Nucleus accumbens (tissue), 56 donors: ENCODE data around the gene PLN.

Experiments
- DNase-seq, 56 donors: peaks; one replicate each; lab custom pipeline; 2025; lab: John Stamatoyannopoulos, UW

The PLN gene

DNA sequence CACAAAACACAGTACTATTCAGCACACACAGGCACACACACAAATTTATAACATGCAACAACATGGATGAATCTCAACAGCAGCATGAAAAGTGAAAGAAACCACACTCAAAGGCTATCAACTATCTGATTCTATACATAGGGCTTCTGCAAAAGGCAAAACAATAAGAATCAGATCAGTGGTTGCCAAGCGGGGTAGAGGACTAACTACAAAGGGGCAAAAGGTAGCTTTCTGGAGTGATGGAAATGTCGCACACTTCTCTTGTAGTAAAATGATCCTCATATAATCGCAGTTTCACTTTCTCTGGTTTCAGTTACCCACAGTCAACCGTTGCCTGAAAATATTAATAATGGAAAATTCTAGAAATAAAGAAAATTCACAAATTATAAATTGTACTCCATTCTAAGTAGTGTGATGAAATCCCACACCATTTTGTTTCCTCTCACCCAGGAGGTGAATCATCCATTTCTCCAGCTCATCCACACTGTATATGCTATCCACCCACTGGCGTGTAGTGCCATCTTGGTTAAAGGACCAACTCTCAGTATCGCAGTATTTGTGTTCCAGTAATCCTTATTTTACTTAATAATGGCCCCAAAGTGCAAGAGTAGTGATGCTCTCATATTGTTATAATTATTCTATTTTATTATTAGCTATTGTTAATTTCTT lies 12.8 kb upstream of the PLN start:
- no peak for DNase-seq

DNA sequence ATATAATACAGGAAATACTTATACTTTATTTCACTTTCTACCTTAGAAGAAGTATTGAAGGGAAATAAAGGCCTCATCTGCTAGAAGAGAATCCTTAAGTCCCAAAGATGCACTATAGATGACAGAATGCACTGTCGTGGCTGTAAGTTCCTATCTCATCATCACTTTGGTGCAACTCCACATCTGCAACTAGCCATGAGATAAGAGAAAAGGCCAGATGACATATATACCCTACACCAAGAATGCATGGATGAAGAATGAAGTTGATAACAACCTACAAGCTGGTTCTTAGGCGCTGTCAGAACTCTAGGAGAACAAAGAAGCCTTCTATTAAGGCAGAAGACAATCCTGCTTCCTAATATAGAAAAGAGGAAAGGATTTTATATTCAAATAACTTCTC lies 11.6 kb upstream of the PLN start:
- DNase-seq = no peak

DNA sequence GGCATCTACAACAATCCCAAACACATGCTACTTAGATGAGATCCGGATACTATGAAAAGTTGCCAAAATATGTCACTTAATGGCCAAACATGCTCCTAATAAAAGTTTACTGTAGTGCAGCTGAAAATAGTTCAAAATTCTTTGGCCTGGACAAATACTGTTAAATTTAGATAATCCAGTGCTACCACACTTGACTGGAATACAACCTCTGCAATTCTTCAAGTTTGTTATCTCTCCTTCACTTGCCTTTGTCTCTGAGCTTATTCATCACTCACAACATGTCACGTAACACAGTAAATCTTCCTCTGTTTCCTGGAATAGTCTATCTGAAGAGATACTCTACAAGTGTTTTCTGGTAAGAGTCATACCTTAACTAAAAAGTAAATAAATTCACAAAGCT lies 10.5 kb upstream of the PLN start:
- DNase-seq = no peak

DNA sequence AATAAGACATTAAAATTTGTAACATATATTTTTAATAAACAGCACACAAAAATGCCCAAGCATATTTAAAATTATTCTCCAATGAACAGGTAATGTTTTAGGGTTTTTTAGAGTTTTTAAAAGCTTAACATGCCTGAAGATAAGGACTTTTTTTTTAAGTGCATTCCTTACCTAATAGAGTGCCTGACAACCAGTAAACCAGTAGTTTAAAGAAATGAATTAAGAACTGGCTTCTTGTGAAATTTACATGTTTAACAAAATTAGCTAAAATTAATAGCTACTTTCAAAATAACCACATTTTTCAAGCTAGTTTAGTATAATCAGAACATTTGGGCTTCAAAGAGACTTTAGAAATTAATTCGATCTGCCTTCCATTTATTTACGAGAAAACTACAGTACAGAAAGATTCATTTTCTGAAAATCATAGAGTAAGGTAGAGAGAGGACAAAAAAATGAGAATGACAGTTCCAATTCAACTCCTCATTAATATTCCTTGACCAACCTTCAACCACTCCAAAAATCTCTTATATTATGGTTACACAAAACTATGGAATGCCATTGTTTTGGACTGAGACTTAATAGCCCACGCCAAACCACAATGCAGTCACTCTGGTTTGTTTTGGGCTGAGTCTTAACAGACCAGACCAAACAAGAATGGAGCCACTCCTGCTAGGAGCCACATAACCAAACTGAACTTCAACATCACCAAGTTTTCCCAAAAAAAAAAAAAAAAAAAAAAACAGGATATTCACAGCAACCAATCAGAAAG lies 5.7 kb upstream of the PLN start:
- no peak for DNase-seq

DNA sequence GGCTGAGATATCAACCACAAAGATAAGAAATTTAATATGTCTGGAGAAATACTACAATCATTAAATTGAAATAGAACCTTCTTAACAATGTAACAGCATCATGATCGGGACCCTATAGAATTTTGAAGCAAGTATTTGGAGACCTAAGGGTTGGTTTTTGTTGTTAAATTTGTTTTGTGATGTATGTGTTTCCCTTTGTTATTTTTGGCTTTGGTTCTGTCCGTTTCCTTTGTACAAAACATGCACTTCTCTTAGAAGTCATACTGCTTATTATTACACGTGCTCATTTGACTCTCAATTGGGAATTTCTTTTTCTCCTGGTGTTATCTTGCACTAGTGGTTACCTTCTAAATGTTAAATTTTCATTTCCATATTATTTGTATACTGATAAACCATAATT lies 4.0 kb upstream of the PLN start:
- no peak for DNase-seq

DNA sequence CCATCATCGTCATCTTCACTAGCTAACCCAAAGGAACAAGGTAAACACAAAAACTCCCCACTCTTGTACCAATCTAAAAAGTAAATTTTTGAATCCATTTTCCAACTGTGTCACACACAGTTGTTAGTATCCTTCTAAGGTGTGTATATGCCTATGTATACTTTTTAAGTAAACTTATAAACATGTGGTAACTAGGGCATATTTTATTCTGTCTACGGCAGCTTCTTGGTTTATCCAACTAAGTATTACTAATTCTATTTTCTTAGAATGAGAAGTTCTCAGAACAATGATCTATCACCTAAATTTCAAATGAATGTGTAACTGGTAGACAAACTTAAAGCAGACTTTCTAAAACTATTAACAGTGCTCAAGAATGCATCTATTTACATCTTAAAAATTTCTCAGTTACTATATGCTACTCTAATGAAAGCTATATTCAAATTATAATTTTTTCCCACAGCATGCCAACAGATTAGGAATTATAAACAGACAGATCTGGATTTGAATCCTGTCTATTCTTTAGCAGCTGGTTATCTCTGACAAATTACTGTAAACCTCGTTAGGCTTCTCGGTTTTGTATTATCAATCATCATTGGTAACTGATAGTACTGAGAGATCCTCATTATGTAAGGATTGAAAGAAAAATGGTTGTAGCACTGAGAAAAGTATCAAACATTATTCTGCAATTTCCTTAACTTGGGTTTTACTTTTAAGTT lies 1.8 kb upstream of the PLN start:
- no peak for DNase-seq

DNA sequence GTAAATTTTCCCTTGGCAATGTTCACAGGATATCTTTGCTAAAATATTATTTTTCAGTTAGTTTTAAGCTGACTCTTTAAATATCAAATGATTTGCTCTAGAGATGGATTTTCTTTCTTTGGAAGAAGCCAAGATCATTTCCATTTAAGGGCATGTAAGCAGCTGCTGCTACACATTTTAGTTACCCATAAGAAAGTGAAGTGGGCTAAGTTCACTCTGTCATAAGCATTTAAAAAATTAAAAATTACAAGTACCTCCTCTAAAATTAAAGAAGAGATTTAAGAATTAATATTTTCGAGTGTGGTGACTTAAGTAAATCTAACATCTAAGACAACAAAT lies 1.2 kb upstream of the PLN start:
- DNase-seq = no peak

DNA sequence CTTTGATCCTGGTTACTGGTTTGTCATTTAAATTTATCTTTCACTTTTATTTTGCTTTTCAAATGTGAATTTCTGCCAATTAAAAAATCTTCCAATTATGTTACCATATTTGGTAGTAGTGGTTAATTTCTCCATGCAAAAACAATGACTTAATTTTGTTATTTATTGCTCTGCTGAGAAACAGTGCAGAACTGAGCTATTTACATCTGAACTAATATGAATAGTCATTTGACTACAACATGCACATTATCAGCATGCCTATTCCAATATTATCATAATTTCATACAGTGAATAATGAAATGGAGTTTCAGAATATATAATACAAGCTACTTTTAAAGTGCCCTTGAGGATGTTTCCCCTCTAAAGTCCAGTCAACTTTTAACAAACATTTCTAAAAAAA lies 517 bp downstream of the PLN start:
- DNase-seq = no peak

DNA sequence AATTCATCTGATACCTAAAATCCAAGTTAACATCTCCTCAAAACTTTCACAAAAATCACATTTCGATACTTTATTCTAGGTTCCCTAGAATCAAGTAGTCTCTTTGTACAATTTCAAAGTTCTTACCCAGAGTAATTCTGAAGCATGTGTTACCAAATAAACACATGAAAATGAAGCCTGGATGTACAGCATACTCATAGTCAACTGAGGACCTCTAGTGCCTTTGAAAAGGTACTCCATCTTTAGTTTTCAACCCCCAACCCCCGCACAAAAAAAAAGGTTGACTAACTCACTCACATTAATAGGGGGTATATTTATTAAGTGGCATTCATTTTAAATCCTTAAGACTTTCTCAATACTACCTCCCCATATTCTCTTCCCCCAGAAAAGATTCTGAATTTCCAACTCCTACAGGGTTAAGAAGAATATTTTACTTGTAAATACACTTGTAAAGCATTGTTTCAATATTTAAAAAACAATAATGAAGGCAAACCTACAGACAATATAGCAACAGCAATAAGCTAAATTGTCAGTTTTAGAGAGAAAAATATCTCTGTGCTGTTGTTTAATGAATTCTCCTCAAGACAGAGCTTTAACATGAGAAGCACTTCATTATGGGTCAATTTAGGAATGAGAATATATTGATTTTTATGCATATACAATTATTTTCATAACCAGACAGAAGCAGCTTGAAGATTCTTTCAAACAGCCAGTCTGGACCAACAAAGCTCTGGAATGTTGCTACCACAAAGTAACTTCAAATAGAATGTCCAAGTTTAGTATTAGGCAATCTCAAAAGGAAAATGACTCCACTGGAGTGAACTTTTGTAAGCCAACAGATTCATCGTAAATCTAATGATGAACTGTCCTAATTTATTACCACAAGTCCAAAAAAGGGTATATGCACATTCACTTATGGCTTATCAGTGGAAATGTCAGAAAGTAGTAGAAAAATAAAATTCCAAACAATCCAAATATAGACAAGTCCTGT lies 3.3 kb downstream of the PLN start:
- DNase-seq = no peak

DNA sequence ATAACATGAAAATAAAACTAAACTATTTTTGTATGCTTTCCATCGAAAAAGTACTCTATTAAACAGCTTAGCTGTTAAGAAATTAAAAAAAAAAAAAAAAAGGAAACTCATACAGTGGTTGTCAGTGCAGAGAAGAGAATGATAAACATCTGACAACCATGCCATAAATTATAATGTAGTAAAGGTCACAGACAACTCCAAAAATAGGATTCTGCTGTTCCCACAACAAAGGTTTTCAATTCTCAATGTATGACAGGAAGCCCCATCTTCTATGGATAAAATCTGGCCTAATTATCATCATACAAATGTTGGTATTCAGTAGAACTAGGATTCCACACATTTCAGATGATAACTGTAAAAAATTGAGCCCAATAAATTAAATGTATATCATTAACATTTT lies 5.0 kb downstream of the PLN start:
- no peak for DNase-seq

DNA sequence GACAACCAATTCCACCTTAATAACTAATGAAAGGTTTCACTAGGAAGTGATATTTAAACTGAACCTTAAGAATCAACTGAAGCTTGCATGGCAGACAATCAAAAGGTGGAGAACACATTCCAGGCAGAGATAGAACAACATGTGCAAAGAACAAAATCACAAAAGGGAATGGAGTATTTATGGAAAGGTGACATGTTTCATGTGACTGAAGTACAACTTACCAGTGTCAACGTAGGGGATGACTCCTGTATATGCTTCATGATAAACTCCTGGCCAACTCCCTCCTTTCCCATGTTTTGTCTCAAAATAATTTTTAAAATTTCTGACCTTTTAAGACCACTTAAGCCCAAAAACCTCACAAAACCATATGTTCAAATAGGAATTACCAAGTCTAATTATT lies 6.6 kb downstream of the PLN start:
- no peak for DNase-seq

DNA sequence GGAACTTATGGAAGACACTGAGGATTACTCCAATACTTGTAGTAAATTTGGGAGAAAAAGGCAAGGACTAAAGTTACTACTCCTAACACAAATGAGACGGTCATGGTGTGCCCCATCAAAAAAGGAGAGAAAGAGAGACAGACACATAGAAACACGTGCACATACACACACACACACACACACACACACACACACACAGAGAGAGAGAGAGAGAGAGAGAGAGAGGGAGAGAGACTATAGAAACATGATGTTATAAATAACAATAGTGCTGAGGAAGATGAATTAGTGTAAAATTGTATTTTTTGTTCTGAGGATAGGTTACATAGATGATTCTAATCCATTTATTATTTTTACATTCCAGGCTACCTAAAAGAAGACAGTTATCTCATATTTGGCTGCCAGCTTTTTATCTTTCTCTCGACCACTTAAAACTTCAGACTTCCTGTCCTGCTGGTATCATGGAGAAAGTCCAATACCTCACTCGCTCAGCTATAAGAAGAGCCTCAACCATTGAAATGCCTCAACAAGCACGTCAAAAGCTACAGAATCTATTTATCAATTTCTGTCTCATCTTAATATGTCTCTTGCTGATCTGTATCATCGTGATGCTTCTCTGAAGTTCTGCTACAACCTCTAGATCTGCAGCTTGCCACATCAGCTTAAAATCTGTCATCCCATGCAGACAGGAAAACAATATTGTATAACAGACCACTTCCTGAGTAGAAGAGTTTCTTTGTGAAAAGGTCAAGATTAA lies 10.5 kb downstream of the PLN start:
- DNase-seq = no peak

DNA sequence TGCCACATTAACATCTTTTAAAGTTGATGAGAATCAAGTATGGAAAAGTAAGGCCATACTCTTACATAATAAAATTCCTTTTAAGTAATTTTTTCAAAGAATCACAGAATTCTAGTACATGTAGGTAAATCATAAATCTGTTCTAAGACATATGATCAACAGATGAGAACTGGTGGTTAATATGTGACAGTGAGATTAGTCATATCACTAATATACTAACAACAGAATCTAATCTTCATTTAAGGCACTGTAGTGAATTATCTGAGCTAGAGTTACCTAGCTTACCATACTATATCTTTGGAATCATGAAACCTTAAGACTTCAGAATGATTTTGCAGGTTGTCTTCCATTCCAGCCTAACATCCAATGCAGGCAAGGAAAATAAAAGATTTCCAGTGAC lies 11.6 kb downstream of the PLN start:
- DNase-seq = no peak

DNA sequence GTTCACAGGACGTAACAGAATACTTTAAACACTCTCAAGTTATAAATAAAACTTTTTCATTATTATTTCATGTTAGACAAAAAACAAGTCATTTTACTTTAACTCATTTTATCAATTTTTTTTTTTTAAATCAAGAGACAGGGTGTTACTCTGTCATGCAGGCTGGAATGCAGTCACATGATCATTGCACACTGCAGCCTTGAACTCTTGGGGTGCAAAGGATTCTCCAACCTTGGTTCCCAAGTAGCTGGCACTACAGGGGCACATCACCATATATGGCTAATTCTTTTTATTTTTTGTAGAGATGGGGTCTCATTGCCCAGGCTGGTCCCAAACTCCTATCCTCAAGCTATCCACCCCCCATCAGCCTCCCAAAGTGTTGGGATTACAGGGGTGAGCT lies 14.2 kb downstream of the PLN start:
- DNase-seq = no peak

DNA sequence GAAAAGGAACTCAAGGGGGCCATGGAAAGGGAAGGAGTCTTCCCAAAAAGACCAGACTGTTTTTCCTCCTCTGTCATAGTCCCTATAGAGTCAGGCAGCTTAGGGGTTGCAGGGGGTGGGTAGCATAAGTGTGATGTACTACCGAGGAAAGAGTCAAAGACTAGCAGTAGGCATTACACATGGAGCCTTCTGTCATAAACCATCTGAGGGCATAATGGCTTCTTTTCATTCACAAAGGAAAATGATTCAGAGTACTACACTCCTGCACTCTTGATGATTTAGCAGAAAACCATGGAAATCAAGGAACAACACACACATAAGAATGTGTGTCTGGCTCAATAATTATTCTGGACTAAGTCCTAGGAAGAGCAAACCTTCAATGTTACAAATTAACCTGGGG lies 14.9 kb downstream of the PLN start:
- no peak for DNase-seq

DNA sequence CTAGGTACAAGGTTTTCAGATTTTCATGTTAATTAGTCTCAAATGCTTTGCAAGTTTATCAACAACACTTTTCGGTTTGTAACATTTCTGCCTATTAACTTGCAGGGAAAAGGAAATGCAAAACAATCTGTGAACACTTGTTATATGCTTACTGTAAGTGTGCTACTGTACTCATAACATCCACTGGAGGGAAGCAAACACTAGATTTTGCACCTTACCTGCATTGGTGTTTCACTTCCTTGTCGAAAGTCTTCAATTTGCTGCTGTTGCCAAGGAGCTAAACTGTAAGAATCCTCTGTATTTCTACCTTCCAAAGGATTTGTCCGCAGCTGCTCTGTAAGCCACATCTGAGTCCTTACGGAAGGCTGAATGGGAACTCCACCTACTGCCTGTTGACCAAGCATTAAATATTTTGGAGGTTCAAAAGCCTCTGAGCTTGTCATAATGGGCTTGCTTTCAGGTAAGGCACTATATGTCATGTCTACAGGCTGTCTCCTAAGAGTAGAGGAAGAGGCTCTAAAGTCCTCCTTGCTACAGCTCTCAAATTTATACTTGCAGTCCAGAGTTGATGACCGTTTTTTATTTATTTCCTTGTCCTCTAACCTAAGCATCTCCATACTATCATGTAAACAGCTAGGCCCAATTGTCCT lies 17.3 kb downstream of the PLN start:
- peak in 3 of 56 donors; percentile 8 to 20 (median 19) for DNase-seq

DNA sequence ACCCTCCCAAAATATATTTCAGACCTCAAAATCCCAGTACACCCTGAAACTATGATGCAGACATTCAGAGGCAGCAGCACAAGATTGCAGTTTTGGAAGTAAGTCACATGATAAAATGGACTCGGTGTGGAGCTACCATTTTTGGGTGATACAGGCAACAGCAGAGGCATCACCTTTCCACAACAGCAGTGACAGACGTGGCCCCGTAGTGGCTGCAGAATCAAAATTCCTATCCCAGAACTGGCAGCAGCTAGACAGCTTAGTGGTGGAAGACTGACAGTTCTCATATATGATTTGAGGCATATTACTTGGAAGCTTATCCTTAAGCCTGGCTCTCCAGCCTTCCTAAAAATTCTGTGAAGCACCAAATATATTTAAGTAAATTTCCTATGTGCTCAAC lies 19.9 kb downstream of the PLN start:
- DNase-seq = no peak

DNA sequence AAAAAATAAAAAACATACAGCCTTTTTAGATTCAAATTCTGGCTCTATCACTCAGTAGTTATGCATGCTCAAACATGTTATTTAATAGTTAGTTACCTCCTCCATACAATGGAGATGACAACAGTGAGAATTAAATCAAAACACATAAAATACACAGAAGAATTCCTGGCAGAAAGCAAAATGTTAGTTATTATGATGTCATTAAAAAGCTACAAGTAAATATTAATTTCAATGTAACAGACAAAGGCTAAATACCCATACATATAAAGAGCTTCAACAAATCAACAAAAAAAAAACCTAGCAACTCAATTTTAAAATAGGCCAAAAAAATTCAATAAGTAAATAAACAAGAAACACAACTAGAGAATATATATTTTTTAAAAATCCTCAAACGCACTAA lies 21.4 kb downstream of the PLN start:
- DNase-seq = no peak

DNA sequence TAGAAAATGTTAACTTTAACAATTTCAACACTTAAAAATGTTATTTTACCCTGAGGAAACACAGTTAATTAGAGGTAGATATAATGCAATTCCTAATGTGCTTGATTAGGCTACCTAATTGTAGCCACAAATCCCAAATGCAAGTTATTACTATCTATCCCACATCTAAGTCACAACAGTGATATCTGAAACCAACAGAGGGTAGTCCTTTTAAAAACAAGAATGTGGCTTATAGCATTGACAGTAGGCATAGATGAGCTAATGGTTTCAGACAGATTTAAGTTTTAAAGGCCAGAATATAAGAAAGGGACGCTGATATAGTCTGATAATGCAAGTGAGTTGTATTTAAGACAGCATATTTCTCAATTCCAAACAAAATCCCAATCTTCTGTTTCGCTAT lies 23.0 kb downstream of the PLN start:
- DNase-seq = no peak
